ENCODE results near the gene SLC22A2.
"Not testable (repeated sequence)": the region's sequence is repeated elsewhere in the genome, so short reads cannot be mapped to it uniquely, and the experiment has no call there.

The SLC22A2 gene

GRCh38 chr6:160253292-160253691 is 5.3 kb downstream of the SLC22A2 start:
- Histone ChIP-seq H3K27me3 (no peaks in the 10 kb centered on the region), H3K4me2 (no peak overlapping the region)

GRCh38 chr6:160252073-160252813 is 6.4 kb downstream of the SLC22A2 start:
- Histone ChIP-seq H3K4me1 (no peaks in the 10 kb centered on the region), H4K20me1 (no peaks in the 10 kb centered on the region), H3K27ac (no peak overlapping the region), H3K36me3 (no peaks in the 10 kb centered on the region), H3K9me3 (no peaks in the 10 kb centered on the region), H3K27me3 (no peaks in the 10 kb centered on the region), H3K4me3 (no peak overlapping the region), H3K9ac (no peak overlapping the region), H3K4me2 (no peak overlapping the region)
- TF ChIP-seq Cebpa-rat (IDR thresholded peaks at IDR 0.05), result no peak

More at GRCh38 chr6:160253292-160253691, 5.3 kb downstream of the SLC22A2 start:
- H3K4me1 ChIP-seq, result no peaks in the 10 kb centered on the region
- no peaks in the 10 kb centered on the region for H4K20me1 ChIP-seq
- no peaks in the 10 kb centered on the region for H3K9me3 ChIP-seq
- H3K36me3 ChIP-seq, result no peaks in the 10 kb centered on the region
- no peak overlapping the region for H3K4me3 ChIP-seq
- no peak for TF ChIP-seq Cebpa-rat (IDR thresholded peaks at IDR 0.05)
- H3K9ac ChIP-seq, result no peak overlapping the region
- no peak overlapping the region for H3K27ac ChIP-seq

DNA sequence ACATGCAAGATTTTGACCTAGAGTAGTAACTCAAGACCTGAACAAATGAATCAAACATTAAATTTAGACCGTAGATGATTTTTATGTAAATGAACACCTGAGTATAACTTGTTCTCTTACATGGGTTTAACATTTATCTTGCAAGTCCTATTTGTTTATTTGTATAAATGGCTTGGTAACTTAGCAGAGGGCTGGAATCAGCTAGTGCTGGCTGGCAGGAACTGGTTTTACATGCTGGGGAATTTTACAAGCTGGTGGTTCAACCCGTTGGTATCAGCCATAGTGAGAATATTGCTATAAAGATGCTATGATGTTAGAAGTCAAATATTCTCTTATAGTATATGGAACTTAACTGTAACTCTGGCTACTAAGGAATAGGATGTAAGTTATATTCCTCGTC is 8.9 kb downstream of the SLC22A2 start:
- no peak overlapping the region for H3K4me3 ChIP-seq
- no peaks in the 10 kb centered on the region for H3K4me1 ChIP-seq
- H3K9ac ChIP-seq, result no peak overlapping the region
- no peak overlapping the region for H3K4me2 ChIP-seq
- H3K36me3 ChIP-seq, result no peaks in the 10 kb centered on the region
- H3K27me3 ChIP-seq, result no peaks in the 10 kb centered on the region
- no peaks in the 10 kb centered on the region for H4K20me1 ChIP-seq
- no peaks in the 10 kb centered on the region for H3K9me3 ChIP-seq
- no peak overlapping the region for H3K27ac ChIP-seq
- no peak for TF ChIP-seq Cebpa-rat (IDR thresholded peaks at IDR 0.05)

- no peak overlapping the region for H3K9ac ChIP-seq
- no peak overlapping the region for H3K27ac ChIP-seq
- H3K36me3 ChIP-seq, result no peaks in the 10 kb centered on the region
- no peaks in the 10 kb centered on the region for H3K27me3 ChIP-seq
- H3K4me2 ChIP-seq, result no peak overlapping the region
- no peaks in the 10 kb centered on the region for H3K9me3 ChIP-seq
- no peak overlapping the region for H3K4me3 ChIP-seq
- TF ChIP-seq Cebpa-rat (IDR thresholded peaks at IDR 0.05), result no peak
- H3K4me1 ChIP-seq, result no peaks in the 10 kb centered on the region
- H4K20me1 ChIP-seq, result no peaks in the 10 kb centered on the region
Measured at GRCh38 chr6:160248538-160248937, 10.1 kb downstream of the SLC22A2 start.

DNA sequence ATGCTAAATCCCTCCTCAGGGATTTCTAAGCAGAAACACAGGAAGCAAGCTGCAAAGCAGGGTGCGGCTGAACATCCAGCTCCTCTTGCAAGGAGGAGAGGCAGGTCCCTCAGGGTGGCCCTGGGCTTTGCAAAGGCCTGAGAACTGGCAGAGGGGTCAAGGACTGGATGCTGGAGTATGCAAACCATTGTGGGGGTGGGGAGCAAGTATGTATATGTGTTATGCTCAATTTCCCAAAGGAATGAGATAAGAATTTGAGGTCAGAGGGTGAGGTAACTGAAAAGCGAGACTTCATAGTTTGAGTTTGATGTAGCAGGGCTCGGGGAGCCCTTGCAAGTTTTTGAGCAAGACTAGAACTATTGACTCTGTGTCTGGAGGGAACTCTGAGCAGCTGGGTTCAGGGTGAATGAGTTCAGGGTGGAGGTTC is 11.2 kb downstream of the SLC22A2 start:
- TF ChIP-seq Cebpa-rat (IDR thresholded peaks at IDR 0.05), result no peak
- no peaks in the 10 kb centered on the region for H3K27me3 ChIP-seq
- no peaks in the 10 kb centered on the region for H3K36me3 ChIP-seq
- no peak overlapping the region for H3K9ac ChIP-seq
- no peaks in the 10 kb centered on the region for H3K4me1 ChIP-seq
- H3K4me2 ChIP-seq, result no peak overlapping the region
- no peaks in the 10 kb centered on the region for H4K20me1 ChIP-seq
- H3K27ac ChIP-seq, result no peak overlapping the region
- no peaks in the 10 kb centered on the region for H3K9me3 ChIP-seq
- no peak overlapping the region for H3K4me3 ChIP-seq

GRCh38 chr6:160240691-160241084 is 17.9 kb downstream of the SLC22A2 start:
- H3K4me3 ChIP-seq, result no peak overlapping the region
- TF ChIP-seq Cebpa-rat (IDR thresholded peaks at IDR 0.05), result no peak
- H3K9ac ChIP-seq, result no peak overlapping the region
- peaks cover 11% of the 10 kb centered on the region for H3K9me3 ChIP-seq
- no peaks in the 10 kb centered on the region for H3K36me3 ChIP-seq
- no peaks in the 10 kb centered on the region for H3K27me3 ChIP-seq
- no peak overlapping the region for H3K27ac ChIP-seq
- no peaks in the 10 kb centered on the region for H3K4me1 ChIP-seq
- no peaks in the 10 kb centered on the region for H4K20me1 ChIP-seq
- H3K4me2 ChIP-seq, result no peak overlapping the region

- Histone ChIP-seq H3K27ac (no peak overlapping the region), H3K36me3 (no peaks in the 10 kb centered on the region), H3K4me3 (no peak overlapping the region), H3K9me3 (peaks cover 13% of the 10 kb centered on the region), H3K27me3 (no peaks in the 10 kb centered on the region), H3K9ac (no peak overlapping the region), H4K20me1 (no peaks in the 10 kb centered on the region), H3K4me2 (no peak overlapping the region), H3K4me1 (no peaks in the 10 kb centered on the region)
- no peak for TF ChIP-seq Cebpa-rat (IDR thresholded peaks at IDR 0.05)
Measured at GRCh38 chr6:160239929-160240690, 18.5 kb downstream of the SLC22A2 start.

DNA sequence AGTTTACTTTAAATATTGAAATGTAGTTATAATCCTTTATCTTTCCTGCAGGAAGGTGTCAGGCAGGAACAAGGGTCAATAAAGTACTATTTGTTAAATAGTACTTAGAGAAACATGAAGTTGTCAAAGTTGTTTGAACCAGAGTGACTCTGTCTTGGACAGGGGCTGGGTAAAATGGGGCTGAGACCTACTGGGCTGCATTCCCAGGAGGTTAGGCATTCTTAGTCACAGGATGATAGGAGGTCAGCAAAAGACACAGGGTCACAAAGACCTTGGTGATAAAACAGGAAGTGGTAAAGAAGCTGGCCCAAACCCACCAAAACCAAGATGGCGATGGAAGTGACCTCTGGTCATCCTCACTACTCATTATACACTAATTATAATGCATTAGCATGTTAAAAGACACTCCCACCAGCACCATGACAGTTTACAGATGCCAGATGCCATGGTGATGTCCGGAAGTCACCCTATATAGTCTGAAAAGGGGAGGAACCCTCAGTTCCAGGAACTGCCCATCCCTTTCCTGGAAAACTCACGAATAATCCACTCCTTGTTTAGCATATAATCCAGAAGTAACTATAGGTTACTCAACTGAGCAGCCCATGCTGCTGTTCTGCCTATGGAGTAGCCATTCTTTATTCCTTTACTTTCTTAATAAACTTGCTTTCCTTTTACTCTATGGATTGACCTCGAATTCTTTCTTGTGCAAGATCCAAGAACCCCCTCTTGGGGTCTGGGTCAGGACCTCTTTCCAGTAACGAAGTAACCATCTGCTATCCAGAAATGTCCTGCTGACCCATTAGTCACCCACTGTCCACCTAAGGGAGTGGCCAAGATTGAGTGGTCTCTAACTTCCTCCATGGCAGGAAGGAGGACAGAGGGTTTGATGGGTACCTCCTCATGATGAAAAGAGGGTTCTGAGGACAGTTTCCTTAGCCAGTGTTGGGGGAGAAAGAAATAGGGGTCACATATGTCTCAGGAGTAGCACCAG is 19.6 kb downstream of the SLC22A2 start:
- H3K9me3 ChIP-seq, result peaks cover 23% of the 10 kb centered on the region
- H3K9ac ChIP-seq, result no peak overlapping the region
- H3K27ac ChIP-seq, result no peak overlapping the region

GRCh38 chr6:160238278-160238711 is 20.3 kb downstream of the SLC22A2 start:
- H3K4me1 ChIP-seq, result no peaks in the 10 kb centered on the region
- no peaks in the 10 kb centered on the region for H4K20me1 ChIP-seq
- no peak overlapping the region for H3K9ac ChIP-seq
- peaks cover 23% of the 10 kb centered on the region for H3K9me3 ChIP-seq
- no peaks in the 10 kb centered on the region for H3K27me3 ChIP-seq
- no peak overlapping the region for H3K4me2 ChIP-seq
- no peak overlapping the region for H3K4me3 ChIP-seq
- TF ChIP-seq Cebpa-rat (IDR thresholded peaks at IDR 0.05), result no peak
- no peak overlapping the region for H3K27ac ChIP-seq
- no peaks in the 10 kb centered on the region for H3K36me3 ChIP-seq

More for the DNA sequence above, 19.6 kb downstream of the SLC22A2 start:
- Histone ChIP-seq H3K4me2 (no peak overlapping the region), H3K36me3 (no peaks in the 10 kb centered on the region), H3K4me3 (no peak overlapping the region), H4K20me1 (no peaks in the 10 kb centered on the region), H3K27me3 (no peaks in the 10 kb centered on the region), H3K4me1 (no peaks in the 10 kb centered on the region)
- TF ChIP-seq Cebpa-rat (IDR thresholded peaks at IDR 0.05), result no peak

GRCh38 chr6:160237597-160238275 is 20.9 kb downstream of the SLC22A2 start:
- peaks cover 23% of the 10 kb centered on the region for H3K9me3 ChIP-seq
- not testable (repeated sequence) for H3K9ac ChIP-seq, H3K4me3 ChIP-seq, H3K27me3 ChIP-seq, H3K27ac ChIP-seq, H3K36me3 ChIP-seq, H3K4me1 ChIP-seq, H4K20me1 ChIP-seq, H3K4me2 ChIP-seq

GRCh38 chr6:160236235-160236872 is 22.3 kb downstream of the SLC22A2 start:
- H3K4me1 ChIP-seq, H3K4me3 ChIP-seq, H3K36me3 ChIP-seq, H3K4me2 ChIP-seq, H3K9ac ChIP-seq, H3K27me3 ChIP-seq, H3K27ac ChIP-seq, H4K20me1 ChIP-seq: not testable (repeated sequence)
- H3K9me3 ChIP-seq, result peaks cover 23% of the 10 kb centered on the region

DNA sequence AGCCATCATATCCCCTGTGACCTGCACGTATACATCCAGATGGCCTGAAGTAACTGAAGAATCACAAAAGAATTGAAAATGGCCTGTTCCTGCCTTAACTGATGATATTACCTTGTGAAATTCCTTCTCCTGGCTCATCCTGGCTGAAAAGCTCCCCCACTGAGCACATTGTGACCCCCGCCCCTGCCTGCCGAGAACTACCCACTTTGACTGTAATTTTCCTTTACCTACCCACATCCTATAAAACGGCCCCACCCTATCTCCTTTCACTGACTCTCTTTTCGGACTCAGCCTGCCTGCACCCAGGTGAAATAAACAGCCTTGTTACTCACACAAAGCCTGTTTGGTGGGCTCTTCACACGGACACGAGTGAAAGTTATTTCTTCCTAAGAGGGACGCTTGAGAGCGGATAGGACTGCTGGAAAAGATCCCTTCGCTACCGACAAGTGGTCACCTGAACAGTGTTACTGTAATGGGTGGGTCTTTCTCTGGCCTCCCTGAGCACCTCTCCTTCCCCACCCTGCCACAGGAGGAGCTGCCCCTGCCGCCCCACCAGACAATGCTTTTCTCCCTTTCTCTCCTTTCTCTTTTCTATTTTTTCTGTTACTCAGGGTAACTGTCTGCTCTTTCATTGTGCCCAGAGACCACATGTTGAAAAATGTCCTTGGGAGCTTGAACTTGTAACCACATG is 24.5 kb downstream of the SLC22A2 start:
- not testable (repeated sequence) for H3K4me3 ChIP-seq

More for the DNA sequence above, 24.5 kb downstream of the SLC22A2 start:
- H3K9ac ChIP-seq, H3K4me1 ChIP-seq, H3K27me3 ChIP-seq, H3K4me2 ChIP-seq, H3K36me3 ChIP-seq, H4K20me1 ChIP-seq, H3K27ac ChIP-seq: not testable (repeated sequence)
- H3K9me3 ChIP-seq, result peaks cover 30% of the 10 kb centered on the region

Measured in BLaER1 (cell line).